HepG2 (cell line): Measurements from ENCODE around the gene TNFRSF1B. TPM values are rescaled to one million over a fixed set of nuclear protein-coding genes. Genes with fewer than 3 reads are reported as not detected.

Experiments
- ATAC-seq: fragments of 200-7000 bp; cut with Tn5 transposase; 3 replicates; pipeline ENCODE4 v1.9.1; 2020; ENCODE audit warnings: mild to moderate bottlenecking, moderate library complexity
- BruUV-seq: library from RNA; stranded (reverse); fragments of 400-500 nt; replicated peaks from 2 replicates; lab custom pipeline; 2021; lab: Mats Ljungman, UMichigan
- CTCF ChIA-PET: fragments of 300-600 bp; formaldehyde crosslinking; extraction: SDS; loops from one replicate; lab custom pipeline; 2021; ENCODE audit warnings: low total read pairs, inconsistent platforms, low intra/inter-chr PET ratio; lab: Yijun Ruan, JAX
- POLR2A ChIA-PET: fragments of 350-600 bp; sonication (Branson Sonifier 250); formaldehyde crosslinking; loops from one replicate; lab custom pipeline; 2020; ENCODE audit warnings: antibody characterized with exemption, inconsistent platforms; lab: Yijun Ruan, JAX
- DNase-seq: peaks from one replicate; pipeline ENCODE4 v3.0.0-alpha.2; 2015; ENCODE audit warnings: low spot score
- FAIRE-seq: peaks from 3 replicates; lab custom pipeline; 2011; peaks lifted over from hg19 to GRCh38; lab: Jason Lieb, UNC
- H2AFZ ChIP-seq: one replicate; pipeline ENCODE4 v1.6.1; 2011; ENCODE audit warnings: low read length, inconsistent platforms
- H3K27ac ChIP-seq: fragments of 300-600 bp; 3 replicates; pipeline ENCODE4 v1.8.0; 2011; ENCODE audit warnings: mixed run types, mild to moderate bottlenecking, mixed read lengths, low read length, inconsistent platforms; ENCODE audit not compliant: insufficient read depth; ENCODE audit errors: extremely low read length
- H3K27me3 ChIP-seq, 2 experiments: fragments of 200-600 bp in 1 of 2; 2 replicates in 1 of 2; 3 replicates in 1 of 2; pipeline versions ENCODE4 v1.6.0 to v1.8.0; 2011; ENCODE audit warnings: low read length in 2 of 2, mild to moderate bottlenecking in 2 of 2, moderate library complexity in 2 of 2, inconsistent platforms in 1 of 2; ENCODE audit not compliant: insufficient read depth in 2 of 2, control insufficient read depth in 1 of 2
- H3K36me3 ChIP-seq, 2 experiments: fragments of 200-600 bp in 1 of 2; replicated peaks in 1 of 2; 2 replicates in 1 of 2; 3 replicates in 1 of 2; pipeline versions ENCODE4 v1.5.1 to v1.8.0; 2011; ENCODE audit warnings: low read length in 2 of 2, inconsistent platforms in 1 of 2; ENCODE audit not compliant: insufficient read depth in 2 of 2, control insufficient read depth in 1 of 2
- H3K4me1 ChIP-seq: 2 replicates; pipeline ENCODE4 v1.5.1; 2012; ENCODE audit warnings: low read length, inconsistent platforms; ENCODE audit not compliant: insufficient read depth
- H3K4me2 ChIP-seq: 2 replicates; pipeline ENCODE4 v1.6.0; 2011; ENCODE audit warnings: low read depth, low read length, inconsistent platforms
- H3K4me3 ChIP-seq, 3 experiments: fragments of 200-600 bp in 1 of 3; sonication (generic), shearing (Covaris generic) in 1 of 3; replicated peaks in 1 of 3; 2 replicates each; pipeline ENCODE4 v1.5.1; 2011 to 2016; ENCODE audit warnings: low read length in 3 of 3, inconsistent platforms in 2 of 3, low read depth in 2 of 3, mild to moderate bottlenecking in 2 of 3, control low read depth in 1 of 3, mixed read lengths in 1 of 3; ENCODE audit not compliant: insufficient read depth in 1 of 3
- H3K79me2 ChIP-seq: one replicate; pipeline ENCODE4 v1.6.1; 2011; ENCODE audit warnings: low read length, inconsistent platforms; ENCODE audit not compliant: insufficient read depth
- H3K9ac ChIP-seq: 2 replicates; pipeline ENCODE4 v1.6.0; 2011; ENCODE audit warnings: mild to moderate bottlenecking, low read depth, low read length, inconsistent platforms; ENCODE audit not compliant: insufficient read depth
- H3K9me3 ChIP-seq: 2 replicates; pipeline ENCODE4 v1.5.1; 2012; ENCODE audit warnings: mild to moderate bottlenecking, low read length
- H4K20me1 ChIP-seq: 2 replicates; pipeline ENCODE4 v1.6.0; 2011; ENCODE audit warnings: inconsistent platforms, mild to moderate bottlenecking, low read length, moderate library complexity; ENCODE audit not compliant: insufficient read depth
- IKZF1 ChIP-seq: fragments of 450-650 bp; IDR thresholded peaks from 2 replicates; pipeline ENCODE4 v1.7.1; 2016
- MAFK ChIP-seq, 2 experiments: IDR thresholded peaks in 1 of 2; conservative IDR thresholded peaks in 1 of 2; 2 replicates each; pipeline ENCODE4 v1.6.1; 2011; ENCODE audit warnings: improper control_type of control experiment in 2 of 2, low read length in 2 of 2
- MLXIP ChIP-seq: sonication (generic); formaldehyde crosslinking; IDR thresholded peaks from 2 replicates; pipeline ENCODE4 v1.9.0; 2021; ENCODE audit warnings: missing genetic modification reagents, borderline replicate concordance
- PLSCR1 ChIP-seq: sonication (generic); formaldehyde crosslinking; IDR thresholded peaks from 2 replicates; pipeline ENCODE4 v1.5.0; 2020; ENCODE audit warnings: missing genetic modification reagents, mild to moderate bottlenecking, borderline replicate concordance
- RFXAP ChIP-seq: sonication (generic); formaldehyde crosslinking; IDR thresholded peaks from 2 replicates; pipeline ENCODE4 v1.4.0; 2020; ENCODE audit warnings: missing genetic modification reagents, borderline replicate concordance
- THRA ChIP-seq: sonication (generic); formaldehyde crosslinking; IDR thresholded peaks from 2 replicates; pipeline ENCODE4 v1.4.0; 2020; ENCODE audit warnings: missing genetic modification reagents, borderline replicate concordance
- ZNF629 ChIP-seq: sonication (generic); formaldehyde crosslinking; conservative IDR thresholded peaks from 2 replicates; pipeline ENCODE4 v1.5.0; 2020; ENCODE audit warnings: missing genetic modification reagents
- ZNF670 ChIP-seq: sonication (generic); formaldehyde crosslinking; IDR thresholded peaks from 2 replicates; pipeline ENCODE4 v1.8.0; 2022; ENCODE audit warnings: mild to moderate bottlenecking, missing genetic modification reagents, borderline replicate concordance
- WGBS: methylation state at CpG from one replicate; pipeline ENCODE4 v1.1.6; 2017; ENCODE audit warnings: low lambda C conversion rate; 5-methylcytosine and 5-hydroxymethylcytosine counted together
- in situ Hi-C: cut with HindIII; loops from 2 replicates; pipeline ENCODE4 v1.10.0; 2017; ENCODE audit warnings: low pct_unique_long_range_greater_than_20kb; ENCODE audit not compliant: extremely low pct_ligation_motif_present
- intact Hi-C: fragments of 100-400 bp; cut with micrococcal nuclease; formaldehyde crosslinking; loops from one replicate; pipeline ENCODE4 v1.10.0; 2022; ENCODE audit not compliant: unreplicated experiment
- polyA plus RNA-seq, 8 experiments: library from polyadenylated mRNA; depleted of rRNA in 3 of 8; stranded (reverse) in 7 of 8; unstranded in 1 of 8; fragments of >200 nt; fragmentation: Illumina TruSeq in 4 of 8; extraction: Trizol in 4 of 8; gene quantifications; 2 replicates each; pipeline versions ENCODE4 v1.2.1 to v1.2.3, GENCODE V29; 2011 to 2016; ENCODE audit warnings: low read depth in 4 of 8, missing spikeins in 1 of 8, mixed read lengths in 1 of 8; ENCODE audit not compliant: insufficient read depth in 1 of 8
- total RNA-seq, 5 experiments: library from RNA; depleted of rRNA; stranded (reverse); fragments of >200 nt; fragmentation: Illumina TruSeq; extraction: Trizol; gene quantifications; 2 replicates each; pipeline ENCODE4 v1.2.3, GENCODE V29; 2016; ENCODE audit warnings: low read depth in 1 of 5
- TF ChIP-seq, protein P1 (sequence below): sonication (generic); formaldehyde crosslinking; IDR thresholded peaks from 2 replicates; pipeline ENCODE4 v1.4.0; 2020; ENCODE audit warnings: low read depth, missing genetic modification reagents
- TF ChIP-seq, protein P2 (sequence below): sonication (generic); formaldehyde crosslinking; IDR thresholded peaks from 2 replicates; pipeline ENCODE4 v1.4.0; 2020; ENCODE audit warnings: missing genetic modification reagents; ENCODE audit errors: not compliant biosample characterization
- TF ChIP-seq, protein P3 (sequence below): sonication (generic); formaldehyde crosslinking; IDR thresholded peaks from 2 replicates; pipeline ENCODE4 v1.5.0; 2020; ENCODE audit warnings: mild to moderate bottlenecking, missing genetic modification reagents

Gene TNFRSF1B
- total and polyA plus RNA-seq, 2 of the 13 experiments (the other 11 are each of a cell fraction or from before 2014, with no cell fraction given): 0.04 to 0.11 TPM

- Histone ChIP-seq H3K4me2 (no peak overlapping the region), H3K27ac (no peak overlapping the region), H3K4me3 (no peak overlapping the region), H3K9me3 (no peaks in the 10 kb centered on the region), H3K4me1 (peaks cover 25% of the 10 kb centered on the region), H3K36me3 (no peaks in the 10 kb centered on the region), H3K9ac (no peak overlapping the region), H2AFZ (no peak overlapping the region), H4K20me1 (no peaks in the 10 kb centered on the region), H3K27me3 (peaks cover 5 to 25% of the 10 kb centered on the region in 2 experiments), H3K79me2 (no peaks in the 10 kb centered on the region)
- TF ChIP-seq, protein P1, sequence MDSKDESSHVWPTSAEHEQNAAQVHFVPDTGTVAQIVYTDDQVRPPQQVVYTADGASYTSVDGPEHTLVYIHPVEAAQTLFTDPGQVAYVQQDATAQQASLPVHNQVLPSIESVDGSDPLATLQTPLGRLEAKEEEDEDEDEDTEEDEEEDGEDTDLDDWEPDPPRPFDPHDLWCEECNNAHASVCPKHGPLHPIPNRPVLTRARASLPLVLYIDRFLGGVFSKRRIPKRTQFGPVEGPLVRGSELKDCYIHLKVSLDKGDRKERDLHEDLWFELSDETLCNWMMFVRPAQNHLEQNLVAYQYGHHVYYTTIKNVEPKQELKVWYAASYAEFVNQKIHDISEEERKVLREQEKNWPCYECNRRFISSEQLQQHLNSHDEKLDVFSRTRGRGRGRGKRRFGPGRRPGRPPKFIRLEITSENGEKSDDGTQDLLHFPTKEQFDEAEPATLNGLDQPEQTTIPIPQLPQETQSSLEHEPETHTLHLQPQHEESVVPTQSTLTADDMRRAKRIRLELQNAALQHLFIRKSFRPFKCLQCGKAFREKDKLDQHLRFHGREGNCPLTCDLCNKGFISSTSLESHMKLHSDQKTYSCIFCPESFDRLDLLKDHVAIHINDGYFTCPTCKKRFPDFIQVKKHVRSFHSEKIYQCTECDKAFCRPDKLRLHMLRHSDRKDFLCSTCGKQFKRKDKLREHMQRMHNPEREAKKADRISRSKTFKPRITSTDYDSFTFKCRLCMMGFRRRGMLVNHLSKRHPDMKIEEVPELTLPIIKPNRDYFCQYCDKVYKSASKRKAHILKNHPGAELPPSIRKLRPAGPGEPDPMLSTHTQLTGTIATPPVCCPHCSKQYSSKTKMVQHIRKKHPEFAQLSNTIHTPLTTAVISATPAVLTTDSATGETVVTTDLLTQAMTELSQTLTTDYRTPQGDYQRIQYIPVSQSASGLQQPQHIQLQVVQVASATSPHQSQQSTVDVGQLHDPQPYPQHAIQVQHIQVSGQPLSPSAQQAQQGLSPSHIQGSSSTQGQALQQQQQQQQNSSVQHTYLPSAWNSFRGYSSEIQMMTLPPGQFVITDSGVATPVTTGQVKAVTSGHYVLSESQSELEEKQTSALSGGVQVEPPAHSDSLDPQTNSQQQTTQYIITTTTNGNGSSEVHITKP (CRISPR knock-in tag): no peak
- TF ChIP-seq PLSCR1 (CRISPR knock-in tag): no peak
- TF ChIP-seq ZNF670: no peak
- no peak for TF ChIP-seq ZNF629 (CRISPR knock-in tag)
- TF ChIP-seq, protein P2, sequence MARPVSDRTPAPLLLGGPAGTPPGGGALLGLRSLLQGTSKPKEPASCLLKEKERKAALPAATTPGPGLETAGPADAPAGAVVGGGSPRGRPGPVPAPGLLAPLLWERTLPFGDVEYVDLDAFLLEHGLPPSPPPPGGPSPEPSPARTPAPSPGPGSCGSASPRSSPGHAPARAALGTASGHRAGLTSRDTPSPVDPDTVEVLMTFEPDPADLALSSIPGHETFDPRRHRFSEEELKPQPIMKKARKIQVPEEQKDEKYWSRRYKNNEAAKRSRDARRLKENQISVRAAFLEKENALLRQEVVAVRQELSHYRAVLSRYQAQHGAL: no peak
- no peak for TF ChIP-seq MLXIP
- no peak for TF ChIP-seq THRA (CRISPR knock-in tag)
- TF ChIP-seq, protein P3, sequence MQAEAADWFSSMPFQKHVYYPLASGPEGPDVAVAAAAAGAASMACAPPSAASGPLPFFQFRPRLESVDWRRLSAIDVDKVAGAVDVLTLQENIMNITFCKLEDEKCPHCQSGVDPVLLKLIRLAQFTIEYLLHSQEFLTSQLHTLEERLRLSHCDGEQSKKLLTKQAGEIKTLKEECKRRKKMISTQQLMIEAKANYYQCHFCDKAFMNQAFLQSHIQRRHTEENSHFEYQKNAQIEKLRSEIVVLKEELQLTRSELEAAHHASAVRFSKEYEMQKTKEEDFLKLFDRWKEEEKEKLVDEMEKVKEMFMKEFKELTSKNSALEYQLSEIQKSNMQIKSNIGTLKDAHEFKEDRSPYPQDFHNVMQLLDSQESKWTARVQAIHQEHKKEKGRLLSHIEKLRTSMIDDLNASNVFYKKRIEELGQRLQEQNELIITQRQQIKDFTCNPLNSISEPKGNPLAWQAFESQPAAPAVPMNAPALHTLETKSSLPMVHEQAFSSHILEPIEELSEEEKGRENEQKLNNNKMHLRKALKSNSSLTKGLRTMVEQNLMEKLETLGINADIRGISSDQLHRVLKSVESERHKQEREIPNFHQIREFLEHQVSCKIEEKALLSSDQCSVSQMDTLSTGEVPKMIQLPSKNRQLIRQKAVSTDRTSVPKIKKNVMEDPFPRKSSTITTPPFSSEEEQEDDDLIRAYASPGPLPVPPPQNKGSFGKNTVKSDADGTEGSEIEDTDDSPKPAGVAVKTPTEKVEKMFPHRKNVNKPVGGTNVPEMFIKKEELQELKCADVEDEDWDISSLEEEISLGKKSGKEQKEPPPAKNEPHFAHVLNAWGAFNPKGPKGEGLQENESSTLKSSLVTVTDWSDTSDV (CRISPR knock-in tag): no peak
- TF ChIP-seq RFXAP (CRISPR knock-in tag): no peak
- TF ChIP-seq MAFK (conservative IDR thresholded peaks at IDR 0.05 in 1 of 2, IDR thresholded peaks at IDR 0.05 in 1 of 2; ENCODE audit: low read length in 2 of 2): no peak
- TF ChIP-seq IKZF1: no peak
- intact Hi-C loops: no loop called here
- FAIRE-seq (no peak), ATAC-seq (no peak), DNase-seq (no peak)
- ChIA-PET CTCF (no interaction called here), POLR2A (no interaction called here)
- no TSS peak for BruUV-seq
- in situ Hi-C loops: no loop called here
- WGBS: 56% methylated on average over 6 of the region's 15 CpGs
Measured at GRCh38 chr1:12128120-12128519, 38.7 kb upstream of the TNFRSF1B start.
